Adrenal gland (tissue), 12 donors: ENCODE measurements around the gene CPNE7. TPM values are rescaled to one million over a fixed set of nuclear protein-coding genes. Genes with fewer than 3 reads are reported as not detected.
A peak's percentile ranks its signal among the peaks of the same experiment; 100 is the strongest.

Experiments
- DNase-seq, 7 donors: peaks; one replicate each; pipeline ENCODE4 v3.0.0-alpha.2; 2019 to 2020
- H3K27ac ChIP-seq, 5 donors: fragments of 200-600 bp; sonication (generic) in 4 of 5; 1 replicate in 3 of 5; 2 replicates in 2 of 5; pipeline versions ENCODE4 v1.5.1 to v1.8.0; 2016 to 2020; ENCODE audit warnings: mild to moderate bottlenecking in 1 of 5
- H3K27me3 ChIP-seq: fragments of 200-600 bp; 2 replicates; pipeline ENCODE4 v1.8.0; 2021
- H3K36me3 ChIP-seq, 2 donors: fragments of 200-600 bp; replicated peaks in 1 of 2; 1 replicate in 1 of 2; 2 replicates in 1 of 2; pipeline versions ENCODE4 v1.5.1 to v1.8.0; 2018 to 2022
- H3K4me1 ChIP-seq, 2 donors: fragments of 200-600 bp; replicated peaks in 1 of 2; 1 replicate in 1 of 2; 2 replicates in 1 of 2; pipeline versions ENCODE4 v1.5.1 to v1.8.0; 2018 to 2021
- H3K4me3 ChIP-seq, 4 donors: fragments of 200-600 bp; sonication (generic) in 3 of 4; one replicate each; pipeline ENCODE4 v1.5.1; 2016 to 2018
- H3K9me3 ChIP-seq, 3 donors: fragments of 200-600 bp; sonication (generic) in 1 of 3; replicated peaks in 1 of 3; 1 replicate in 2 of 3; 2 replicates in 1 of 3; pipeline versions ENCODE4 v1.5.1 to v1.8.0; 2016 to 2021
- POLR2A ChIP-seq, 2 donors: fragments of 450-650 bp; IDR thresholded peaks; one replicate each; pipeline ENCODE4 v1.6.1; 2017; ENCODE audit warnings: antibody characterized with exemption in 2 of 2, mild to moderate bottlenecking in 2 of 2, moderate library complexity in 1 of 2
- WGBS, 4 donors: extraction: QIAGEN DNeasy Blood & Tissue Kit in 2 of 4; methylation state at CpG; one replicate each; pipeline versions ENCODE4 v1.1.5 to v1.1.7; 2013 to 2017; 5-methylcytosine and 5-hydroxymethylcytosine counted together
- intact Hi-C, 2 donors: fragments of 100-400 bp; cut with DNase I; formaldehyde crosslinking; loops; one replicate each; pipeline versions ENCODE4 v1.14.1 to v1.15.0; 2022 to 2023
- polyA plus RNA-seq, 3 donors: library from polyadenylated mRNA; stranded (reverse); fragments of 200-250 nt in 2 of 3; fragments of 350-450 nt in 1 of 3; fragmentation: Illumina TruSeq in 1 of 3; extraction: RNeasy Lipid Tissue Mini Kit (QIAGEN cat#74804) in 1 of 3; gene quantifications; one replicate each; pipeline ENCODE4 v1.2.3, GENCODE V29; 2013 to 2014
- total RNA-seq, 9 donors: library from RNA; depleted of rRNA in 4 of 9; stranded (reverse); fragments of >200 nt in 4 of 9; fragments of 120-200 nt in 1 of 9; fragmentation: NEBNext Ultra II Directional in 1 of 9; extraction: Animal tissue kit (Norgen Biotek cat#: 25700) in 1 of 9; gene quantifications; one replicate each; pipeline versions ENCODE4 v1.1.0 to v1.2.4, GENCODE V29; 2013 to 2023
- TF ChIP-seq, protein P1 (sequence below), 6 experiments: fragments of 450-650 bp in 4 of 6; fragments of 200-600 bp in 2 of 6; sonication (generic) in 1 of 6; IDR thresholded peaks; 1 replicate in 5 of 6; 2 replicates in 1 of 6; pipeline versions ENCODE4 v1.5.1 to v1.8.0; 2016 to 2021; ENCODE audit warnings: antibody characterized with exemption in 6 of 6, mild to moderate bottlenecking in 2 of 6, moderate library complexity in 1 of 6
- donor health status: healthy with polysubstance abuse.
- donor health status: Bipolar disorder and iron deficiency.
- donor health status: DM: yes; HTN: yes; CAD: no.
- donor health status: DM: no; HTN: no; CAD: no.
- donor health status: DM: no; HTN: no; CAD: no.
- donor health status: DM: yes; HTN: yes; CAD: no.

CPNE7 gene
- total and polyA plus RNA-seq, 12 donors = 0.15 to 6.8 (median 0.52) TPM; not detected in 3

- Histone ChIP-seq H3K4me1 (no peaks in the 10 kb centered on the region), H3K36me3 (no peaks in the 10 kb centered on the region), H3K4me3 (no peak overlapping the region), H3K27ac (no peak overlapping the region), H3K27me3 (no peaks in the 10 kb centered on the region), H3K9me3 (no peaks in the 10 kb centered on the region)
- WGBS, 4 donors = 61 to 68% (median 65%) methylated on average over 15 to 16 of the region's 16 CpGs
- DNase-seq = no peak
- intact Hi-C loops = no loop called here
- no peak for TF ChIP-seq POLR2A (IDR thresholded peaks at IDR 0.05)
- TF ChIP-seq, protein P1, sequence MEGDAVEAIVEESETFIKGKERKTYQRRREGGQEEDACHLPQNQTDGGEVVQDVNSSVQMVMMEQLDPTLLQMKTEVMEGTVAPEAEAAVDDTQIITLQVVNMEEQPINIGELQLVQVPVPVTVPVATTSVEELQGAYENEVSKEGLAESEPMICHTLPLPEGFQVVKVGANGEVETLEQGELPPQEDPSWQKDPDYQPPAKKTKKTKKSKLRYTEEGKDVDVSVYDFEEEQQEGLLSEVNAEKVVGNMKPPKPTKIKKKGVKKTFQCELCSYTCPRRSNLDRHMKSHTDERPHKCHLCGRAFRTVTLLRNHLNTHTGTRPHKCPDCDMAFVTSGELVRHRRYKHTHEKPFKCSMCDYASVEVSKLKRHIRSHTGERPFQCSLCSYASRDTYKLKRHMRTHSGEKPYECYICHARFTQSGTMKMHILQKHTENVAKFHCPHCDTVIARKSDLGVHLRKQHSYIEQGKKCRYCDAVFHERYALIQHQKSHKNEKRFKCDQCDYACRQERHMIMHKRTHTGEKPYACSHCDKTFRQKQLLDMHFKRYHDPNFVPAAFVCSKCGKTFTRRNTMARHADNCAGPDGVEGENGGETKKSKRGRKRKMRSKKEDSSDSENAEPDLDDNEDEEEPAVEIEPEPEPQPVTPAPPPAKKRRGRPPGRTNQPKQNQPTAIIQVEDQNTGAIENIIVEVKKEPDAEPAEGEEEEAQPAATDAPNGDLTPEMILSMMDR (IDR thresholded peaks at IDR 0.05) = no peak
Measured at GRCh38 chr16:89618109-89618998, 42.8 kb downstream of the CPNE7 start.

GRCh38 chr16:89619840-89620239 is 44.3 kb downstream of the CPNE7 start:
- peak overlapping the region in 1 of 5 donors; percentile 31 for H3K27ac ChIP-seq
- H3K36me3 ChIP-seq = no peaks in the 10 kb centered on the region
- intact Hi-C loops = no loop called here
- TF ChIP-seq, protein P1 (IDR thresholded peaks at IDR 0.05) = no peak
- TF ChIP-seq POLR2A (IDR thresholded peaks at IDR 0.05) = no peak
- H3K4me1 ChIP-seq = no peaks in the 10 kb centered on the region
- no peaks in the 10 kb centered on the region for H3K27me3 ChIP-seq
- no peaks in the 10 kb centered on the region for H3K9me3 ChIP-seq
- DNase-seq = no peak
- 60 to 72% (median 70%) methylated on average over 8 to 12 of the region's 12 CpGs; no CpG with 5 or more reads in 1 of the 4 donors for WGBS, 4 donors
- H3K4me3 ChIP-seq = no peak overlapping the region

DNA sequence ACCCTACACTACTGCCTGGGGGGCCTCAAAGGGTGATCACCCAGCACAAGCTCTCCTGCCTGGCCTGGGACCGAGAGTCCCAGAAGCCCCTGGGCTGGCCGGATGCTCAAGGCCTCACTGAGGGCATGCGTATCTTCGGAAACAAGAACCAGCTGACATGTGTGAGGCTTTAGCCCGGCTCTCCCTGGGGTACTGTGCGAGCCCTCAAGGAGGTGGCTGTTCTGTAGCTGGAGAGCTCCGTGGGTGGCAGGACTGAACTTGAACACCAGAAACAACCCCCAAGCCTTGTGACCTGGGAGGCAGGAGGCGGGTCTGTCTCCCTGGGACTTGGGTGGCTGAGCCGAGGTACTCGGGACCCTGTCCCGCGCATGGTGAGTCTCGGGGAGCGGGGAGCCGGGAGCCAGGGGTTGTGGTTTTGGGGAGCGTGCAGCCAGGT is 44.9 kb downstream of the CPNE7 start:
- DNase-seq = no peak
- H3K9me3 ChIP-seq = no peaks in the 10 kb centered on the region
- no peaks in the 10 kb centered on the region for H3K4me1 ChIP-seq
- TF ChIP-seq POLR2A (IDR thresholded peaks at IDR 0.05) = no peak
- TF ChIP-seq, protein P1 (IDR thresholded peaks at IDR 0.05) = no peak
- H3K36me3 ChIP-seq = no peaks in the 10 kb centered on the region
- H3K27me3 ChIP-seq = no peaks in the 10 kb centered on the region
- H3K27ac ChIP-seq = peak overlapping the region in 1 of 5 donors; percentile 31
- 80 to 88% (median 84%) methylated on average over 10 to 16 of the region's 16 CpGs for WGBS, 4 donors
- no peak overlapping the region for H3K4me3 ChIP-seq
- intact Hi-C loops = no loop called here

DNA sequence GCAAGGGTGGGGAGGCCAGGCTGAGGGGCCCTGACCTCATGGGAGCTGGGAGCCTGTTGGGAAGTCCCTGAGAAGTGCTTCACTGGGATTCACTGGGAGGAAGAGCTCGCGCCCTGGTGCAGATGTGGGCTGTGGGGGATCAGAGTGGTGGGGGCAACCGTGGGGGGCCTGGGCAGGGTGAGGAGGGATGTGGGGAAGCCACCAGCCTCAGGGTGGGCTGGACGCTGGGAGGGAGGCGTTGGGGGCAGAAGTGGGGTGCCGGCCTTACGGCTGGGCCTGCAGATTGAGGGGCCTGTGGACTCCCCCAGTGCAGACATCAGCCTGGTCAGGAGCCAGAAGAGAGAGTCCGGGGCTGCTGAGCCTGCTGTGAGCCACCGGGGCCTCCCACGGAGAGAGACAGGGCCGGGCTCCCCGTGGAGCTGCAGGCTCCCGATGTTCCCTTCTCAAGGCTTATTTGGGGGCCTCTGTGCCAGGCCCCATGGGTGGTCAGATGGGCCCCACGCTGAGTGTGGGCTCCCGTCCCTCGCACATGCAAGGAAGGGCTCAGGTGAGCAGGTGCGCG is 45.7 kb downstream of the CPNE7 start:
- Histone ChIP-seq H3K4me3 (no peak overlapping the region), H3K36me3 (no peaks in the 10 kb centered on the region), H3K4me1 (no peaks in the 10 kb centered on the region), H3K9me3 (no peaks in the 10 kb centered on the region), H3K27ac (no peak overlapping the region), H3K27me3 (no peaks in the 10 kb centered on the region)
- intact Hi-C loops = no loop called here
- TF ChIP-seq, protein P1 (IDR thresholded peaks at IDR 0.05) = no peak
- TF ChIP-seq POLR2A (IDR thresholded peaks at IDR 0.05) = no peak
- DNase-seq = no peak
- 86 to 92% (median 87%) methylated on average over 6 to 18 of the region's 18 CpGs for WGBS, 4 donors
